ENCODE measurements around the gene GNL3. TPM values are rescaled to one million over a fixed set of nuclear protein-coding genes. Genes with fewer than 3 reads are reported as not detected.
"Not testable (repeated sequence)": the region's sequence is repeated elsewhere in the genome, so short reads cannot be mapped to it uniquely, and the experiment has no call there.

GNL3 gene
- total RNA-seq, 2 experiments from 2014 or later: 182 to 220 TPM

DNA sequence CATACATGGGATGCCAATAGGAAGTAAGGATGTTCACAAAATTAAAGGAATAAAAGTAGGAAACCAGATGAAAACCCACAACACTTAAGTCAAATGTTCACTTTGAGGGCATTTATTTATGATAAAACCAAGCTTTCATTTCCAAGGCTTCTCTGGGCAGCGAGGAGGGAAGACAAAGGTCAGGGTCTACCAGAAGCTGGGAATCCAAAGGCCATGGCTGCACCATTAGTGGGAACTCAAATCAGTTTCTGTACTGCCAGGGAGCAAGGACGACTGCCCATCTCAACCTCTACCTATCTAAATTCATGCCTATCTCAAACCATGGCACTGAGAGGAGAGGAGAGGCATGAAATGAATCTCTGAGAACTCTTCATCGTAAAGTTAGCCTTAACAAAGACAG, 22.7 kb upstream of the GNL3 start:
- H3K27ac ChIP-seq (ENCODE audit: low read depth, low read length, poor library complexity, severe bottlenecking): no peak overlapping the region

DNA sequence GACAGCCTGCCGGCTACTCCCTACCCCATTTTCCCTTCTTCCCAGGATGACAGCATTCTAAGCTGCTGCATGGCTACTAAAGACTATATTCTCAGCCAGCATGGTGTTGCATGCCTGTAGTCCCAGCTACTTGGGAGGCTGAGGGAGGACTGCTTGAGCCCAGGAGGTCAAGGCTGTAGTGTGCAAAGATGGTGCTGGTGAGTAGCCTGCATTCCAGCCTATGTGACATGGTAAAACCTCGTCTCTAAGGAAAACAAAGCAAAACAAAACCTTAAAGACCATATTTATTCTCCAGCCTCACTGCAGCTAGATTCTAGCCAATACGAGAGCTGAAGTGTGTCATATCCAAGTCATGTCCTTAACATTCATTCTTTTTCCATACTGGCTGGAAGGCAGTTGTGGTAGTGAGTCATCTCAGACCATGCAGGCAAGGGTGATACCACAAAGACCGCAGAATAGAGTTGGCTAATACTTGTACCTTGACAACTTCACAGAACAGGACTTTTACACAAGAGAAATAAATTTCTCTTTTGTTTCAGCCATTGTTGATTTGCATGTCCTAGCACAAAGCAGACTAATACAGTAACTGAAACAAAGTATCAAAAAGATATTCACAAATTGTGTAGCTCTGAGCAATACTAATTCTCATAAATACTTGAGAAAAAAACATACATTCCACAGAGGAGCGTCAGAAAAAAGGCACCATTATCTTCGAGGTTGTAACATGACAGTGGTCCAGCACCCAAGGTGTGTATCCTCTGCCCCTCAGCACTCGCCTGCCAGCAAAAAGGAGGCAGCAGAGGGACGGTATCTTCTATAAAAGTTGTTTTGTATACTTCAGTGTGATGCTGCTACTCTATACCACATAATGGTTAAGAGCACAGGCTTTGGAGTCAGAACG, 15.0 kb upstream of the GNL3 start:
- TF ChIP-seq EZH2phosphoT487 (IDR thresholded peaks at IDR 0.05; ENCODE audit: borderline replicate concordance, low read depth, low read length) (no peak), CTCF (conservative IDR thresholded peaks at IDR 0.05; ENCODE audit: low read length) (no peak)
- Histone ChIP-seq H3K79me2 (ENCODE audit: insufficient read depth, low read depth, low read length) (peaks cover 19% of the 10 kb centered on the region; the same call in 1 of the 2 replicates), H3K9me2 (ENCODE audit: insufficient read depth, low read length) (no peaks in the 10 kb centered on the region), H3K36me3 (ENCODE audit: insufficient read depth, low read length) (peaks cover 84% of the 10 kb centered on the region), H3K4me3 (ENCODE audit: low read depth, low read length, poor library complexity, severe bottlenecking) (no peak overlapping the region), H4K20me1 (ENCODE audit: insufficient read depth, low read length) (0 out of 2 replicates have a peak, but pooled peaks cover 6% of the 10 kb centered on the region), H3K4me2 (ENCODE audit: low read length) (no peak overlapping the region), H3K9me3 (ENCODE audit: low read length) (no peaks in the 10 kb centered on the region), H2AFZ (ENCODE audit: low read length) (no peak overlapping the region), H3K4me1 (ENCODE audit: insufficient read depth, low read length, poor library complexity, severe bottlenecking) (no peaks in the 10 kb centered on the region), H3K27ac (ENCODE audit: low read depth, low read length, poor library complexity, severe bottlenecking) (no peak overlapping the region)
- DNase-seq (ENCODE audit: low spot score): no peak
- BruUV-seq (replicated peaks): no TSS peak
- CTCF ChIA-PET (ENCODE audit: unreplicated experiment): no interaction called here
- POLR2A ChIA-PET: no interaction called here
- intact Hi-C loops (cut with micrococcal nuclease; ENCODE audit: unreplicated experiment): no loop called here

More for the DNA sequence above, 22.7 kb upstream of the GNL3 start:
- Histone ChIP-seq H3K9me3 (ENCODE audit: low read length) (no peaks in the 10 kb centered on the region), H4K20me1 (ENCODE audit: insufficient read depth, low read length) (no peaks in the 10 kb centered on the region), H3K9me2 (ENCODE audit: insufficient read depth, low read length) (no peaks in the 10 kb centered on the region), H3K36me3 (ENCODE audit: insufficient read depth, low read length) (peaks cover 96% of the 10 kb centered on the region), H2AFZ (ENCODE audit: low read length) (no peak overlapping the region), H3K79me2 (ENCODE audit: insufficient read depth, low read depth, low read length) (no peaks in the 10 kb centered on the region), H3K4me1 (ENCODE audit: insufficient read depth, low read length, poor library complexity, severe bottlenecking) (no peaks in the 10 kb centered on the region), H3K4me2 (ENCODE audit: low read length) (no peak overlapping the region), H3K4me3 (ENCODE audit: low read depth, low read length, poor library complexity, severe bottlenecking) (no peak overlapping the region)
- POLR2A ChIA-PET: no interaction called here
- intact Hi-C loops (cut with micrococcal nuclease; ENCODE audit: unreplicated experiment): no loop called here
- TF ChIP-seq EZH2phosphoT487 (IDR thresholded peaks at IDR 0.05; ENCODE audit: borderline replicate concordance, low read depth, low read length) (no peak), CTCF (conservative IDR thresholded peaks at IDR 0.05; ENCODE audit: low read length) (no peak)
- no peak for DNase-seq (ENCODE audit: low spot score)
- CTCF ChIA-PET (ENCODE audit: unreplicated experiment): no interaction called here
- no TSS peak for BruUV-seq (replicated peaks)

DNA sequence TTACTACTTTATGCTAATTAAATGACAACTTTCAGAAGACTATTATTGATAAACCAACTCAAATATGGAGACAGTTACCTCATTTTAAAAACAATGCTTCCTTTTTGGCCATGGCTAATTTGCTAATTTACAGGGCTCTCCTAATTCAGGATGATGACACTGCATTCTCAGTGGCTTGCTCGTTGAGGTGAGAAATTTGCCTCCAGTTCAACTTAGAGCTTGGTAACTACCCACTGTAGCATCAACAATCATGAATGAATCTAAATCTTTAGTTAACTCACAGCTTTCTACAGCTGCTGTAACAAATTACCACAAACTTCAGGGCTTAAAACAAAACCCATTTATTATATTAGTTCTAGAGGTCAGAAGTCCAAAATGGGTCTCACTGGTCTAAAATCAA, 14.2 kb upstream of the GNL3 start:
- Histone ChIP-seq H3K9me2 (ENCODE audit: insufficient read depth, low read length) (no peaks in the 10 kb centered on the region), H2AFZ (ENCODE audit: low read length) (no peak overlapping the region), H4K20me1 (ENCODE audit: insufficient read depth, low read length) (0 out of 2 replicates have a peak, but pooled peaks cover 6% of the 10 kb centered on the region), H3K79me2 (ENCODE audit: insufficient read depth, low read depth, low read length) (peaks cover 19% of the 10 kb centered on the region; the same call in 1 of the 2 replicates), H3K4me2 (ENCODE audit: low read length) (no peak overlapping the region), H3K4me1 (ENCODE audit: insufficient read depth, low read length, poor library complexity, severe bottlenecking) (no peaks in the 10 kb centered on the region), H3K27ac (ENCODE audit: low read depth, low read length, poor library complexity, severe bottlenecking) (no peak overlapping the region), H3K4me3 (ENCODE audit: low read depth, low read length, poor library complexity, severe bottlenecking) (no peak overlapping the region), H3K9me3 (ENCODE audit: low read length) (no peaks in the 10 kb centered on the region), H3K36me3 (ENCODE audit: insufficient read depth, low read length) (peaks cover 84% of the 10 kb centered on the region)
- no peak for DNase-seq (ENCODE audit: low spot score)
- BruUV-seq (replicated peaks): no TSS peak
- CTCF ChIA-PET (ENCODE audit: unreplicated experiment): no interaction called here
- POLR2A ChIA-PET: no interaction called here
- no peak for TF ChIP-seq EZH2phosphoT487 (IDR thresholded peaks at IDR 0.05; ENCODE audit: borderline replicate concordance, low read depth, low read length)
- TF ChIP-seq CTCF (conservative IDR thresholded peaks at IDR 0.05; ENCODE audit: low read length): no peak
- intact Hi-C loops (cut with micrococcal nuclease; ENCODE audit: unreplicated experiment): no loop called here

- H3K4me3 ChIP-seq (ENCODE audit: low read depth, low read length, poor library complexity, severe bottlenecking); BruUV-seq (replicated peaks); H3K9me3 ChIP-seq (ENCODE audit: low read length); CTCF ChIA-PET (ENCODE audit: unreplicated experiment); H3K4me1 ChIP-seq (ENCODE audit: insufficient read depth, low read length, poor library complexity, severe bottlenecking); H3K4me2 ChIP-seq (ENCODE audit: low read length); H2AFZ ChIP-seq (ENCODE audit: low read length); H3K27ac ChIP-seq (ENCODE audit: low read depth, low read length, poor library complexity, severe bottlenecking); H3K9me2 ChIP-seq (ENCODE audit: insufficient read depth, low read length); POLR2A ChIA-PET; DNase-seq (ENCODE audit: low spot score); H4K20me1 ChIP-seq (ENCODE audit: insufficient read depth, low read length); intact Hi-C loops (cut with micrococcal nuclease; ENCODE audit: unreplicated experiment): not testable (repeated sequence)
- peaks cover 20% of the 10 kb centered on the region for H3K79me2 ChIP-seq (ENCODE audit: insufficient read depth, low read depth, low read length)
- H3K36me3 ChIP-seq (ENCODE audit: insufficient read depth, low read length): peaks cover 87% of the 10 kb centered on the region
Observed at GRCh38 chr3:52676201-52676600, 9.6 kb upstream of the GNL3 start.

All from OCI-LY7 (cell line).